Fibroblast of skin of scalp (primary cell): ENCODE data around the gene IL19.

Experiments
- DNase-seq: peaks from one replicate; pipeline ENCODE4 v3.0.0-alpha.2; 2013

IL19 gene

GRCh38 chr1:206864939-206865671, 94.5 kb downstream of the IL19 start, which contains the start of gene IL20:
Gene IL20, plus strand, starts transcription at chr1:206865623. Its CDS starts 230 bp downstream, at chr1:206865853.
- DNase-seq = peak; percentile 75

DNA sequence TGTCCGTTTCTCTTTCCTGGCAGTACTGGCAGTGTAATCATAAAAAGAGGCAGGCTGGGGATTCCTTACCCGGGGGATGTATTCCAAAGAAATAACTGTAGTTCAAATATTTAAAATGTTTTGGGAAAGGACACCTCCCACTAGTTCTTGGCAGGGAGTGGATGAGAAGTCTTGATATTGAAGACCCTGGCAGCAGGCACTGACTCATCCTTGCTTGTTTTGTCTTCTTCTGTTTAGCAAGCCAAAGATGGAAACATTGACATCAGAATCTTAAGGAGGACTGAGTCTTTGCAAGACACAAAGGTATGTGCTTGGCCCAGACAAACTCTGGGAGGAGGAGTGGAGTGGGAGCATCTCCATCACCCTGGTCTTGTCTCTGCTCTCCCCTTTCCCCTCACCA, 95.5 kb downstream of the IL19 start:
- DNase-seq = peak; percentile 85

- no peak for DNase-seq
Measured at GRCh38 chr1:206867239-206867638, 96.7 kb downstream of the IL19 start.

DNA sequence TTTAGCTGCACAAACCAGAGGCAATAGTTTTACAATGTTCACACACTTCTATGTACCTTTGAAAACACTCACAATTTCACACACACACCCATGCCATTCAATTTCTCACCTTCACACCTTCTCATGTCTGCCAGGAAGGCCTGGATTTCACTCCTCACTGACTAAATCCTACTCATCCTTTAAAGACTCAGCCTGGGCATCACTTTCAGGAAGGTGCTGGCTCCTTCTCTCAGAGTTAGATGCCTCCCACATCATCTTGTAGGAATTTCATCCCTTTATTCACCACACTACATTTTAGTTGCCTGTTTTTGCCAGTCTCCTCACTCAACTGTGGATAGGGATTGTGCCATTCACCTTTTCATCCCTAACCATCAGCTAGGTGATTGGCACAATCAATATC, 97.1 kb downstream of the IL19 start:
- no peak for DNase-seq

GRCh38 chr1:206868264-206868663, 97.7 kb downstream of the IL19 start:
- DNase-seq = no peak

DNA sequence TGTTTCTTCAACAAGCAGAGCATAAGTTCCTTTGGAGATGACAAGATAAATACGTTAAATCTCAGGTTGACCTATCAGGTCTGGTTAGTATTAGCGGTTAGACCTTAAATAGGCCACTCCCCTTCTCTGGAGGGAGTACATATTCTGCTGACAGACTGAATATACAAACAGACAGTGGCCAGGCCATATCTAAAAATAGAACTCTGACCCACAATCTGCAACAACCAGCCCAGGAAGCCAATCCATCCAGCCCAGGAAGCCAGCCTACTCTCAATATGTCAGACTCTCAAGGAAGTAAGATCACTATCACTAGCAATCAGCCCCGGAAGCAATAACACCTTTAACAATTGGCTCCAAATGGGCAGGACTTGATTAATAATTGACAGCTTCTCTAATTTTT, 101.6 kb downstream of the IL19 start:
- no peak for DNase-seq

DNA sequence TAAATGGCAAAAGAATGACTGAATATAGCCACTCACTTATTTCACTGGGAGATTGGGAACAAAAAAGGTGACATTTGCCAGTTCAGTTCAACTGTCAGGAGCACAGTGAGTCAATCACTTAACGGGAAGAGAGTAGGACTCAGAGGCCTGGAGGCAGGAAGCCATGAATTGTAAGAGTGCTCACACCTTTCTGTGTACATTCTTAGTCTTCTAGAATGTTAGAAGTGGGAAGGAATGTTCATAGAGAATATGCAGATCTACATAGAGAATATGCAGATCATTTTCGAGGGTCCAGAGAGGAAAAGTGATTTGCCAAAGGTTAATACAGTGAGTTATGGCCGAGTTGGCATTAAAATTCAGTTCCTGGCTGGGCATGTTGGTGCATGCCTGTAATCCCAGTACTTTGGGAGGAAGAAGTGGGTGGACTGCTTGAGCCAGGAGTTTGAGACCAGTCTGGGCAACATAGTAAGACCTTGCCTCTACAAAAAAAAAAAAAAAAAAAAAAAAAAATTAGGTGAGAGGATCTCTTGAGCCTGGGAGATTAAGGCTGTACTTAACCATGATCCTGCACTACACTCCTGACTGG, 103.1 kb downstream of the IL19 start:
- no peak for DNase-seq

DNA sequence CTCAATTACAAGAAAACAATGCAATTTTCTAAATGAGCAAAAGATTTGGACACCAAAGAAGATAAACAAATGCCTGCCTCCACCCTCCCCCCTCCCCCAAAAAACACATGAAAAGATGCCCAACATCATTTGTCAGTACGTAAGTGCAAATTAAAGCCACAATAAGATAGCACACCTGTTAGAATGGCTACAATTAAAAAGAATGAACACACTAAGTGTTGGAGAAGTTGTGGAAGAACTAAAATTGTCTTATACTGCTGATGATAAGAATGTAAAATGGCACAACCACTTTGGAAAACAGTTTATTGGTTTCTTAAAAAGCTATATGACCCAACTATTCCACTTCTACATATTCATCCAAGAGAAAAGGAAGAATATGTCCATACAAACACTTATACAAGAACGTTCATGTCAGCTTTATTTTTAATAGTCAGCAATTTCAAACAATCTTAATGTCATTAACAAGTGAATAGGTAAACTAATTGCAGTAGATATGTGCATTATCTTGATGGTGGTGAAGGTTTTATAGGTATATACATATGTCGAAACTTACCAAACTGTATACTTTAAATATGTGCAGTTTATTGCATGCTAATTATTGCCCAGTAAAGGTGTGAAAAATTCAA, 105.3 kb downstream of the IL19 start:
- no peak for DNase-seq

- no peak for DNase-seq
Measured at GRCh38 chr1:206878456-206878855, 107.9 kb downstream of the IL19 start.

GRCh38 chr1:206880314-206880713, 109.7 kb downstream of the IL19 start:
- no peak for DNase-seq

DNA sequence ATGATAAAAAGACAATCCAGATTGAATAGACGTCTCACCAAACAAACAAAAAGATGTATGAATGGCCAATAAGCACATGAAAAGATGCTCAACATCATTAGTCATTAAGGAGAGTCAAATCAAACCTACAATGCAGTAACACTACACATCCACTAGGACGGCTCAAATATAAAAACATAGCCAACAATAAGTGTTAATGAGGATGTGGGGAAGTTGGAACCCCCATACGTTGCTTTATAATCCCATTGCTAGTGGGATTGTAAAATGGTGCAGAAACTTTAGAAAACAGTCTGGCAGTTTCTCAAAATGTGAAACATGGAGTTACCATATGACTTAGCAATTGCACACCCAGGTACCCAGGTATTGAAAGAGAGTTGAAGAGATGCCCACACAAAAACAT, 112.0 kb downstream of the IL19 start:
- no peak for DNase-seq

DNA sequence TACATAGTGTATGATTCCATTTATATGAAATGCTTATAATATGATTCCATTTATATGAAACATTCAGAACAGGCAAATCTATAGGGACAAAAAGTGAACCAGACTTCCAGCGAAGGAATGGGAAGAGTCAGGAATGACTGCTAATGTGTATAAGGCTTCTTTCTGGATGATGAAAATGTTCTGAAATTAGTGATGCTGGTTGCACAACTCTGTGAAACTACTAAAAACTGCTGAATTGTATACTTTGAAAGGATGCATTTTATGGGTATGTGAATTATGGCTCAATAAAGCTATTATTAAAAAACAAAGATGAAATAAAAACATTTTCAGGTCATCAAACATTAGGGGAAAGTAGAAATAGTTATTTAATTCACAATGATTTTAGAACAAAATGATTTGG, 112.6 kb downstream of the IL19 start:
- no peak for DNase-seq

DNA sequence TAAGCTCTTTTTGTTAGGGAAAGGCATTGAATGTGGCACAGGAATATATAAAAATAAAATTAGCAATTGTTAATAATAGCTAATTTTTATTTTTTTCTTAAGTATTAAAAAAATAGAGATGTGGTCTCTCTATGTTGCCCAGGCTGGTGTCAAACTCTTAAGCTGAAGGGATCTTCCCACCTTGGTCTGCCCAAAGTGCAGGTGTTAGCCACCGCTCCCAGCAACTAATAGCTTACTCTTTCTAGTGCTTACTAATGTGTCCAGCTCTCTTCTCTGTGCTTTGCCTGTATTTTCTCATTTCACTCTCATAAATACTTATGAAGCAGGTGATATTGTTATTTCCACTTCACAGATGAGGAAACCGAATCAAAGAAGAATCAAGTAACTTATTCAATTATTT, 113.3 kb downstream of the IL19 start:
- no peak for DNase-seq

DNA sequence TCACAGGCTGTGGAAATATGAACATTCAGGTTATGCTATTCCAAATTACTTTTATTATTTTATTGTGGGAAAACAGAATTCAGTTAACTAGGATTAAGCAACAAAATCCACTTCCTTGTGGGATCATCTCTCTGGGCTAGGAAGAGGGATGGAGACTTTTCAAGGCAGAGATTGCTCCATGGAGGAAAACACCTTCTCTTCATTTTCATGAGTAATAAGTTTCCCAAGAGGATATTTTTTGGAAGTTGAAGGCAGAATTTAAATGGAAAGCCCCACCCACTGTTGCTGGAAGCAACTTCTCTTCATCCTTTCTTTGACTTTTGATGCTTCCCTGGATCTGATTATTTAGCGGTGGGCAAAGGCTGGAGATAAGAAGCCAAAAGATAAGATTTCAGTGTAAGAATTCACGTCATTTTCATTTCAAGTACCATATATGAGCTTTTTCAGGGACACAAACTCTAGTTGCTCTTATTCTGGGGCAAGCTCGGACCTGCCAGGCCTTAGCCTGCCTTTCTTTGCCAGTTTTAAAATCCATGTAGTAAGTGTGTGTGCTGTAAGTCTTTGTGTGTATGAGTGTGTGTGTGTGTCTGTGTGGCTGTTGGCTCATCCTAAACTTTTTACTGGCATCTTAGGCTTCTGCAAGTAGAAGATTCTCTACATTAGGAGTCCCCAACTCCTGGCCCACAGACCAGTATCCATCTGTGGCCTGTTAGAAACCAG, 114.9 kb downstream of the IL19 start:
- no peak for DNase-seq

- no peak for DNase-seq
Measured at GRCh38 chr1:206886831-206887230, 116.3 kb downstream of the IL19 start.

- DNase-seq = no peak
Measured at GRCh38 chr1:206887701-206888100, 117.1 kb downstream of the IL19 start.

- DNase-seq = peak; percentile 26
Measured at GRCh38 chr1:206890125-206891060, 119.8 kb downstream of the IL19 start.

GRCh38 chr1:206891412-206891811, 120.8 kb downstream of the IL19 start:
- DNase-seq = no peak
